Esophagus squamous epithelium (tissue), 4 donors: Measurements from ENCODE around the gene ZDHHC18.

Source experiments
- POLR2A ChIP-seq, 4 donors: fragments of 450-650 bp; IDR thresholded peaks; one replicate each; pipeline ENCODE4 v1.6.1; 2017; ENCODE audit warnings: antibody characterized with exemption in 4 of 4, mild to moderate bottlenecking in 4 of 4, moderate library complexity in 3 of 4
- TF ChIP-seq, protein P1 (sequence below), 6 experiments: fragments of 450-650 bp in 4 of 6; fragments of 200-600 bp in 2 of 6; sonication (generic) in 2 of 6; IDR thresholded peaks; one replicate each; pipeline ENCODE4 v1.5.1; 2016 to 2019; ENCODE audit warnings: antibody characterized with exemption in 6 of 6, mild to moderate bottlenecking in 4 of 6, moderate library complexity in 4 of 6

DNA sequence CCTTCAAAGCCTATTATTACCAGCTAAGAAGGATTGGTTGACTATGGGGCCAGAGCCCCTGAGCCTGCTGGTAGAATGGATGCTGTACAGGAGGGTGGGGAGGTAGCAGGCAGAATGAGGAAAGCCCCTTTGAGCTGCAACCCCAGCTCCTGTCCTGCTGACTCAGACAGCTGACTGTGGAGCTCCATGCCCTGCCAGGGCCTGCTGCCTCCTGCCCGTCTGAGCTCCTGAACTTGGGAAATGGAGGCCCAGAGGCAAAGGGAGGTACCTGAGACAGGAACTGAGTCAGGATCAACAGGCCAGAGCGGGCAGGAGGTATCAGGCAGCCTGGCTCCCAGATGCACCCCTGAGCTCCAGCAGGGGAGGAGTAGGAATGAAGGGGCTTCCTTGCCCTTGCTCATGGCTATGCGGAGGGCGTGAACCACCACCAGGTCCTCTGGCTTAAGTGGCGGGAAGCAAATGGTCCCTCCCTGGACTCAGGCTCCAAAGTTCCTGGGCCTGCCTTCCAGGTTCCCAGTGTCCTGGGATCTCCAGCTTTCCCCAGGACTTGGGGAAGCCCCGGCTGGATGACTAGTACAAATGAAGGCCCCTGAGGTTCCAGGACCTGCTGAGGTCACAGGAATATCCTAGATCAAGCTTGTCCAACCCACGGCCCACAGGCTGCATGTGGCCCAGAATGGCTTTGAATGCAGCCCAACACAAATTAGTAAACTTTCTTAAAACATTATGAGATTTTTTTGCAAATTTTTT, 32.6 kb downstream of the ZDHHC18 start:
- TF ChIP-seq, protein P1, sequence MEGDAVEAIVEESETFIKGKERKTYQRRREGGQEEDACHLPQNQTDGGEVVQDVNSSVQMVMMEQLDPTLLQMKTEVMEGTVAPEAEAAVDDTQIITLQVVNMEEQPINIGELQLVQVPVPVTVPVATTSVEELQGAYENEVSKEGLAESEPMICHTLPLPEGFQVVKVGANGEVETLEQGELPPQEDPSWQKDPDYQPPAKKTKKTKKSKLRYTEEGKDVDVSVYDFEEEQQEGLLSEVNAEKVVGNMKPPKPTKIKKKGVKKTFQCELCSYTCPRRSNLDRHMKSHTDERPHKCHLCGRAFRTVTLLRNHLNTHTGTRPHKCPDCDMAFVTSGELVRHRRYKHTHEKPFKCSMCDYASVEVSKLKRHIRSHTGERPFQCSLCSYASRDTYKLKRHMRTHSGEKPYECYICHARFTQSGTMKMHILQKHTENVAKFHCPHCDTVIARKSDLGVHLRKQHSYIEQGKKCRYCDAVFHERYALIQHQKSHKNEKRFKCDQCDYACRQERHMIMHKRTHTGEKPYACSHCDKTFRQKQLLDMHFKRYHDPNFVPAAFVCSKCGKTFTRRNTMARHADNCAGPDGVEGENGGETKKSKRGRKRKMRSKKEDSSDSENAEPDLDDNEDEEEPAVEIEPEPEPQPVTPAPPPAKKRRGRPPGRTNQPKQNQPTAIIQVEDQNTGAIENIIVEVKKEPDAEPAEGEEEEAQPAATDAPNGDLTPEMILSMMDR (IDR thresholded peaks at IDR 0.05), result peak in 1 of 6 experiments; percentile 24
- TF ChIP-seq POLR2A (IDR thresholded peaks at IDR 0.05), result peak in 1 of 4 donors; percentile 44
